HepG2 (cell line): ENCODE measurements around the gene PSMD12. TPM values are rescaled to one million over a fixed set of nuclear protein-coding genes. Genes with fewer than 3 reads are reported as not detected.
"Not testable (repeated sequence)": the region's sequence is repeated elsewhere in the genome, so short reads cannot be mapped to it uniquely, and the experiment has no call there.

Experiments used
- ATF3 ChIP-seq: sonication (generic); formaldehyde crosslinking; IDR thresholded peaks from 2 replicates; pipeline ENCODE4 v1.4.0; 2020; ENCODE audit warnings: missing genetic modification reagents
- BORCS8-MEF2B ChIP-seq: sonication (generic); formaldehyde crosslinking; IDR thresholded peaks from 2 replicates; pipeline ENCODE4 v1.8.0; 2022; ENCODE audit warnings: mild to moderate bottlenecking, missing genetic modification reagents
- CEBPG ChIP-seq: IDR thresholded peaks from 2 replicates; pipeline ENCODE4 v1.6.1; 2016
- FOXC1 ChIP-seq: sonication (generic); formaldehyde crosslinking; IDR thresholded peaks from 2 replicates; pipeline ENCODE4 v1.8.0; 2022; ENCODE audit warnings: mild to moderate bottlenecking, missing genetic modification reagents, borderline replicate concordance
- FOXK1 ChIP-seq: sonication (generic); formaldehyde crosslinking; IDR thresholded peaks from 2 replicates; pipeline ENCODE4 v1.4.0; 2020; ENCODE audit warnings: low read depth, missing genetic modification reagents, borderline replicate concordance
- HDAC1 ChIP-seq: sonication (generic); formaldehyde crosslinking; IDR thresholded peaks from 2 replicates; pipeline ENCODE4 v1.5.1; 2020; ENCODE audit warnings: mild to moderate bottlenecking, missing genetic modification reagents
- HNF1B ChIP-seq: sonication (generic); formaldehyde crosslinking; IDR thresholded peaks from 2 replicates; pipeline ENCODE4 v1.5.1; 2020; ENCODE audit warnings: mild to moderate bottlenecking, moderate library complexity, missing genetic modification reagents
- HNF4G ChIP-seq, 2 experiments: sonication (generic) in 1 of 2; formaldehyde crosslinking in 1 of 2; IDR thresholded peaks; 2 replicates each; pipeline versions ENCODE4 v1.4.0 to v1.6.1; 2011 to 2020; ENCODE audit warnings: borderline replicate concordance in 2 of 2, low read depth in 2 of 2, mild to moderate bottlenecking in 2 of 2, low read length in 1 of 2, missing genetic modification reagents in 1 of 2, moderate library complexity in 1 of 2
- KDM5B ChIP-seq: sonication (generic); formaldehyde crosslinking; IDR thresholded peaks from 2 replicates; pipeline ENCODE4 v1.4.0; 2020; ENCODE audit warnings: missing genetic modification reagents, mild to moderate bottlenecking, borderline replicate concordance
- MTA1 ChIP-seq: sonication (generic); formaldehyde crosslinking; IDR thresholded peaks from 2 replicates; pipeline ENCODE4 v1.4.0; 2020; ENCODE audit warnings: missing genetic modification reagents, mild to moderate bottlenecking, borderline replicate concordance
- NCOR1 ChIP-seq: fragments of 200-600 bp; sonication (generic); IDR thresholded peaks from 2 replicates; pipeline ENCODE4 v1.7.0; 2017; ENCODE audit warnings: antibody characterized with exemption, low read length, borderline replicate concordance
- NFKB2 ChIP-seq: sonication (generic); formaldehyde crosslinking; IDR thresholded peaks from 2 replicates; pipeline ENCODE4 v1.4.0; 2020; ENCODE audit warnings: missing genetic modification reagents, borderline replicate concordance
- PITX1 ChIP-seq: sonication (generic); formaldehyde crosslinking; IDR thresholded peaks from 2 replicates; pipeline ENCODE4 v1.5.1; 2020; ENCODE audit warnings: mild to moderate bottlenecking, missing genetic modification reagents
- RXRA ChIP-seq: sonication (generic); formaldehyde crosslinking; IDR thresholded peaks from 2 replicates; pipeline ENCODE4 v1.5.1; 2020; ENCODE audit warnings: missing genetic modification reagents
- RXRB ChIP-seq: IDR thresholded peaks from 2 replicates; pipeline ENCODE4 v1.6.1; 2016; ENCODE audit warnings: borderline replicate concordance, missing genetic modification reagents, missing compliant biosample characterization
- SALL1 ChIP-seq: sonication (generic); formaldehyde crosslinking; IDR thresholded peaks from 2 replicates; pipeline ENCODE4 v1.8.0; 2022; ENCODE audit warnings: mild to moderate bottlenecking, missing genetic modification reagents
- UBTF ChIP-seq: sonication (generic); formaldehyde crosslinking; IDR thresholded peaks from 2 replicates; pipeline ENCODE4 v1.4.0; 2020; ENCODE audit warnings: mild to moderate bottlenecking, missing genetic modification reagents
- WIZ ChIP-seq: sonication (generic); formaldehyde crosslinking; IDR thresholded peaks from 2 replicates; pipeline ENCODE4 v1.5.1; 2020; ENCODE audit warnings: mild to moderate bottlenecking, missing genetic modification reagents
- ZFX ChIP-seq: sonication (generic); formaldehyde crosslinking; IDR thresholded peaks from 2 replicates; pipeline ENCODE4 v1.4.0; 2020; ENCODE audit warnings: mild to moderate bottlenecking, low read depth, missing genetic modification reagents, moderate library complexity
- ZFY ChIP-seq: sonication (generic); formaldehyde crosslinking; IDR thresholded peaks from 2 replicates; pipeline ENCODE4 v1.4.0; 2020; ENCODE audit warnings: missing genetic modification reagents
- ZNF547 ChIP-seq: sonication (generic); formaldehyde crosslinking; IDR thresholded peaks from 2 replicates; pipeline ENCODE4 v1.5.1; 2020; ENCODE audit warnings: mild to moderate bottlenecking, missing genetic modification reagents
- ZNF598 ChIP-seq: sonication (generic); formaldehyde crosslinking; IDR thresholded peaks from 2 replicates; pipeline ENCODE4 v1.5.1; 2020; ENCODE audit warnings: mild to moderate bottlenecking, missing genetic modification reagents, borderline replicate concordance
- ZNF709 ChIP-seq: sonication (generic); formaldehyde crosslinking; IDR thresholded peaks from 2 replicates; pipeline ENCODE4 v1.5.0; 2020; ENCODE audit warnings: mild to moderate bottlenecking, missing genetic modification reagents
- ZNF781 ChIP-seq: sonication (generic); formaldehyde crosslinking; IDR thresholded peaks from 2 replicates; pipeline ENCODE4 v1.5.1; 2020; ENCODE audit warnings: borderline replicate concordance, mild to moderate bottlenecking, missing genetic modification reagents; ENCODE audit errors: not compliant biosample characterization
- polyA plus RNA-seq, 8 experiments: library from polyadenylated mRNA; depleted of rRNA in 3 of 8; stranded (reverse) in 7 of 8; unstranded in 1 of 8; fragments of >200 nt; fragmentation: Illumina TruSeq in 4 of 8; extraction: Trizol in 4 of 8; gene quantifications; 2 replicates each; pipeline versions ENCODE4 v1.2.1 to v1.2.3, GENCODE V29; 2011 to 2016; ENCODE audit warnings: low read depth in 4 of 8, missing spikeins in 1 of 8, mixed read lengths in 1 of 8; ENCODE audit not compliant: insufficient read depth in 1 of 8
- total RNA-seq, 5 experiments: library from RNA; depleted of rRNA; stranded (reverse); fragments of >200 nt; fragmentation: Illumina TruSeq; extraction: Trizol; gene quantifications; 2 replicates each; pipeline ENCODE4 v1.2.3, GENCODE V29; 2016; ENCODE audit warnings: low read depth in 1 of 5

PSMD12 gene
- total and polyA plus RNA-seq, 2 of the 13 experiments (the other 11 are each of a cell fraction or from before 2014, with no cell fraction given), result 27.4 to 71.7 TPM

GRCh38 chr17:67331381-67332161 lies 34.8 kb downstream of the PSMD12 start (continued):
- TF ChIP-seq HNF1B (CRISPR knock-in tag), result 0 out of 2 replicates have a peak, but pooled peaks have one; percentile 39
- 0 out of 2 replicates have a peak, but pooled peaks have one; percentile 11 for TF ChIP-seq HDAC1 (CRISPR knock-in tag)
- TF ChIP-seq HNF4G (IDR thresholded peaks at IDR 0.05; ENCODE audit: borderline replicate concordance, low read depth, low read length), result not testable (repeated sequence)
- peak; percentile 33; the same call in 1 of the 2 replicates for TF ChIP-seq HNF4G (CRISPR knock-in tag; IDR thresholded peaks at IDR 0.05; ENCODE audit: borderline replicate concordance, low read depth)
- TF ChIP-seq FOXC1, result peak; percentile 63; the same call in 1 of the 2 replicates
- peak; percentile 86 for TF ChIP-seq CEBPG
- 0 out of 2 replicates have a peak, but pooled peaks have one; percentile 31 for TF ChIP-seq WIZ (CRISPR knock-in tag)
- 0 out of 2 replicates have a peak, but pooled peaks have one; percentile 21 for TF ChIP-seq ZNF547
- TF ChIP-seq MTA1 (CRISPR knock-in tag), result peak; percentile 71; the same call in 1 of the 2 replicates
- TF ChIP-seq SALL1 (CRISPR knock-in tag), result peak; percentile 40
- 0 out of 2 replicates have a peak, but pooled peaks have one; percentile 15 for TF ChIP-seq RXRB (CRISPR knock-in tag)
- TF ChIP-seq ZNF781 (CRISPR knock-in tag), result peak; percentile 32
- peak; percentile 41; the same call in 1 of the 2 replicates for TF ChIP-seq PITX1
- TF ChIP-seq ATF3, result peak; percentile 72; the same call in 1 of the 2 replicates
- TF ChIP-seq ZFY, result peak; percentile 39; the same call in 1 of the 2 replicates
- peak; percentile 63 for TF ChIP-seq ZFX (CRISPR knock-in tag)
- peak; percentile 51; the same call in 1 of the 2 replicates for TF ChIP-seq ZNF709 (CRISPR knock-in tag)
- TF ChIP-seq BORCS8-MEF2B, result 0 out of 2 replicates have a peak, but pooled peaks have one; percentile 31
- TF ChIP-seq KDM5B (CRISPR knock-in tag), result peak; percentile 39; the same call in 1 of the 2 replicates
- peak; percentile 31; the same call in 1 of the 2 replicates for TF ChIP-seq NCOR1
- peak; percentile 68; the same call in 1 of the 2 replicates for TF ChIP-seq ZNF598 (CRISPR knock-in tag)
- TF ChIP-seq RXRA (CRISPR knock-in tag), result peak; percentile 32; the same call in 1 of the 2 replicates
- TF ChIP-seq NFKB2, result peak; percentile 53; the same call in 1 of the 2 replicates
- peak; percentile 36; the same call in 1 of the 2 replicates for TF ChIP-seq UBTF (CRISPR knock-in tag)
- peak; percentile 32; the same call in 1 of the 2 replicates for TF ChIP-seq FOXK1 (CRISPR knock-in tag)
